Gastrocnemius medialis (tissue), 4 donors: ENCODE data around the gene CACNA1F.

Experiments
- CTCF ChIP-seq, 5 experiments: fragments of 450-650 bp in 3 of 5; fragments of 200-600 bp in 2 of 5; sonication (generic) in 2 of 5; IDR thresholded peaks in 4 of 5; conservative IDR thresholded peaks in 1 of 5; 1 replicate in 4 of 5; 2 replicates in 1 of 5; pipeline ENCODE4 v1.5.1; 2016 to 2019; ENCODE audit warnings: antibody characterized with exemption in 5 of 5, mild to moderate bottlenecking in 3 of 5, moderate library complexity in 3 of 5
- POLR2A ChIP-seq, 2 donors: fragments of 450-650 bp; IDR thresholded peaks; one replicate each; pipeline ENCODE4 v1.6.1; 2017; ENCODE audit warnings: antibody characterized with exemption in 2 of 2, mild to moderate bottlenecking in 2 of 2, moderate library complexity in 2 of 2

- no peak for TF ChIP-seq CTCF (IDR thresholded peaks at IDR 0.05 in 4 of 5, conservative IDR thresholded peaks at IDR 0.05 in 1 of 5)
- no peak for TF ChIP-seq POLR2A (IDR thresholded peaks at IDR 0.05)
Measured at GRCh38 chrX:49214996-49215526, 18.1 kb downstream of the CACNA1F start.
